VCaP (cell line): ENCODE results near the gene HNRNPUL2.

Experiments
- H3K27ac ChIP-seq: fragments of 450-650 bp; 2 replicates; pipeline ENCODE4 v1.5.1; 2017
- CTCF ChIP-seq: fragments of 450-650 bp; conservative IDR thresholded peaks from 2 replicates; pipeline ENCODE4 v1.5.1; 2017; ENCODE audit warnings: mild to moderate bottlenecking, moderate library complexity

HNRNPUL2 gene

DNA sequence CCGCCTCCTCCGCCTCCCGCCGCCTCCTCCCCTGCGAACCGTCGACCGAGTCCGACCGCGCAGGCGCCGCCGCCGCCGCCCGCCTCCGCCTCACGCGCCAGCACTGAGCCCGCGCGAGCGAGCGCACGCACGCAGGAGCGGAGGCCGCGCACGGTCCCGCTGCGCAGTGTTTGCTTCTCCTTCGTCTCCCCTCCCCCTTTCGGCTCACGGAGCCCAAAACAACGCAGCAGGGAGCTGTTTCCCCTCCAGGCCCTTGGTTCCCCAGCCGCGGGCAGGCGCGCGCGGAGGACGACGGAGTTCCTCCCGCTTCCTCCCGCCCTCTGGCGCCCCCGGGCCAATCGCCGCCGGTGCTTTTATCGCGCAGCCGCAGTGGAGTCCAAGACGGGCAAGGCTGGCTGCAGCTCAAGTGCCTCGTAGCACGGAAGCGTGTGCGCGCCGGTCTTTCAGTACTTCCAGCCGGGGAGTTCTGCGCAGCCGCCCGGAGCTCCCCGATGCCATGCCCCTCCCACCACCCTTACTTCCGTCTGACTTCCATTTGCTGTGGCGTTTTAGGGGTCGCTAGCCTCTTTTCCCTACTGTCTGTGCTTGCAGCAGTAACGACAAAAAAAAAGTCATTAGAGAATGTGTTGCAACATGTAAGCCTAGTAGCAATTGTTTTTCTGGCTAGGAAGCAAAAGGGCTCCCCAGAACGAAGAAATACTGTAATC is at the start of gene HNRNPUL2:
Gene HNRNPUL2 (minus strand): TSS at position 293 of the 707 bp plus-strand sequence. CDS start 301 bp downstream, outside the sequence.
- no peak for TF ChIP-seq CTCF
- peak within 1 kb of the TSS; percentile 97 for H3K27ac ChIP-seq

GRCh38 chr11:62775646-62776045 is 48.4 kb upstream of the HNRNPUL2 start:
- no peak for TF ChIP-seq CTCF
- H3K27ac ChIP-seq, result no peak overlapping the region

DNA sequence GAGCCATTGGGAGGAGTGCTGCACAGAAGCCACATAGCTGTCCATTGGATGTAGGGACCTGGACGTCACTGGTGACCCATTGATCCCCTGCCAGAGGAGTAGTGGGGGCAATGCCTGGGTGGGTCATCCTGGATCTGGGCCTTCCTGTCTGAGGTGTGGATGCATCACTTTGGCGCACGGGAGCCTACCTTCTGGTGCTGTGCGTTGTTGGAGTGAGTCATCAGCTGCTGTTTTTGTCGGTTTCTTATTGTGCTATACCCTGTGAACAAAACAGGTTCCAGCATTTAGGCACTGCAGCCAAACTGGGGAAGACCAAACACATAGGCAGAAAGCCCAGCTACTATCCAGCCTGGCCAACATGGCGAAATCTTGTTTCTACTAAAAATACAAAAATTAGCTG is 47.1 kb upstream of the HNRNPUL2 start:
- no peak for TF ChIP-seq CTCF
- H3K27ac ChIP-seq, result no peak overlapping the region

DNA sequence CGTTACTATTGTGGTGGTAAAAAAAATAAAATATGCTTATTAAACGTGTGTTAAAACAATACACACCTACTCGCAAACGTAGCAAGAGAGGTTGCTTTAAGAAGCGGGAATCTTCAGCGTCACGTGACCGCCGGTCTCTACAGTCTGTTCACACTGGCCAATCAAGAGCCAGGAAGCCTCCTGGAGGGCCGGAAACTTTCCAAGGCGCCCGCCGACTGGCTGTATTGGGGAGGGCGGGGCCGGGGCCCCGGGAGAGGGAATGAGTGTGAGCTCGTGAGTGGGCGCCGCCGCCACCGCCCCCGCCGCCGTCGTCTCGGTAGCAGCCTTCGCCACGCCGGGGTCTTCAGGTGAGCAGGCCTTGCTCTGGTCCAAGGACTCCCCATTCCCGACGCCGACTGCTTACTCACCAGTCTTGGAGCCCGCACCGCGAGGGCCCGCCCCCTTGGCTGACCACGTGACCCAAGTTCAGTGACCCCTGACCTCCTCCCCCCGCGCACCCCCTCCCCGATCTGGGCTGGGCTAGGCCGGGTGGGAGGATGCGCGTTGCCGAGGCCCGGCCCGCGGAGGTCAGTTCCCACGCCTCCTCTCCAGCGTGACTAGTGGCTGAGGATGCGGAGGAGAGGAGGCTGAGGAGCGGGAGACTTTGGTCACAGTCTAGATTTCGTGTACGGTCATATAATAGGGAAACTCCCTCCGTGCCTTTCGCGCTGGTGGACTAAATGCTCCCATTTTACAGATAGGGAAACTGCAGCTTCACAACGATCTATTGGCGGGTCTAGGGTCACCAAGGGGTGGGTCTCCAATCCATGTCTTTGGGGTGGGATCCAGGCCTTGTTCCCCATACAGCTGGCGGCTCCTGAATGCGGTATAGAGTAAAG is 44.1 kb upstream of the HNRNPUL2 start, which contains the start of gene TAF6L:
Gene TAF6L (plus strand): TSS at position 253 of the 878 bp plus-strand sequence. CDS start 4,388 bp downstream, outside the sequence.
- TF ChIP-seq CTCF, result no peak
- peak within 1 kb of the TSS; percentile 84 for H3K27ac ChIP-seq

DNA sequence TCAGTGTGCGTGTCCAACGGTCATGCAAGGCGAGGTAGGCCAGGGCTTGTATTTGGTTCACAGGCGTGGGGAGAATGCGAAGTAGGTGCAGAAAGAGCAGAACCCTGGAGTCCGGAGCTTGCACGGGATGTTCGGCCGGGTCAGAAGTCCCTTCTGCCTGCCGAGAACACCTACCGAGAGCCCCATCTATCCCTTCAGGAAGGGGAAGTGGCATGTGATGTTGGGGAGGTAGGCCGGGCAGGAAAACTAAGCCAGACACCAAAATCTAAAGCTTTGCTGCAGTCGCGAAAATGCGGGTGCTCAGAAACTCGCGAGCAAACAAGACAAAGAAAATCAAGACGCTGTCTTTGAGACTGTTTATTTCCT is 43.5 kb upstream of the HNRNPUL2 start:
- no peak for TF ChIP-seq CTCF

DNA sequence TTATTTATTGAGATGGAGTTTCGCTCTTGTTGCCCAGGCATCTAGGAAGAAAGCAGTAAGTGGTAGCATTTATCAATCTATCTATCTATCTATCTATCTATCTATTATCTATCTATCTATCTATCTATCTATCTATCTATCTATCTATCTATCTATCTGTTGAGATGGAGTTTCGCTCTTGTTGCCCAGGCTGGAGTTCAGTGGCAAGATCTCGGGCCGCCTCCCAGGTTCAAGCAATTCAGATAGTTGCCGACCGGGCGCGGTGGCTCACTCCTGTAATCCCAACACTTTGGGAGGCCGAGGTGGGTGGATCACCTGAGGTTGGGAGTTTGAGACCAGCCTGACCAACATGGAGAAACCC is 33.6 kb upstream of the HNRNPUL2 start:
- H3K27ac ChIP-seq, result peak overlapping the region; percentile 82

More for the DNA sequence above, 43.5 kb upstream of the HNRNPUL2 start:
- H3K27ac ChIP-seq, result peak overlapping the region; percentile 84

DNA sequence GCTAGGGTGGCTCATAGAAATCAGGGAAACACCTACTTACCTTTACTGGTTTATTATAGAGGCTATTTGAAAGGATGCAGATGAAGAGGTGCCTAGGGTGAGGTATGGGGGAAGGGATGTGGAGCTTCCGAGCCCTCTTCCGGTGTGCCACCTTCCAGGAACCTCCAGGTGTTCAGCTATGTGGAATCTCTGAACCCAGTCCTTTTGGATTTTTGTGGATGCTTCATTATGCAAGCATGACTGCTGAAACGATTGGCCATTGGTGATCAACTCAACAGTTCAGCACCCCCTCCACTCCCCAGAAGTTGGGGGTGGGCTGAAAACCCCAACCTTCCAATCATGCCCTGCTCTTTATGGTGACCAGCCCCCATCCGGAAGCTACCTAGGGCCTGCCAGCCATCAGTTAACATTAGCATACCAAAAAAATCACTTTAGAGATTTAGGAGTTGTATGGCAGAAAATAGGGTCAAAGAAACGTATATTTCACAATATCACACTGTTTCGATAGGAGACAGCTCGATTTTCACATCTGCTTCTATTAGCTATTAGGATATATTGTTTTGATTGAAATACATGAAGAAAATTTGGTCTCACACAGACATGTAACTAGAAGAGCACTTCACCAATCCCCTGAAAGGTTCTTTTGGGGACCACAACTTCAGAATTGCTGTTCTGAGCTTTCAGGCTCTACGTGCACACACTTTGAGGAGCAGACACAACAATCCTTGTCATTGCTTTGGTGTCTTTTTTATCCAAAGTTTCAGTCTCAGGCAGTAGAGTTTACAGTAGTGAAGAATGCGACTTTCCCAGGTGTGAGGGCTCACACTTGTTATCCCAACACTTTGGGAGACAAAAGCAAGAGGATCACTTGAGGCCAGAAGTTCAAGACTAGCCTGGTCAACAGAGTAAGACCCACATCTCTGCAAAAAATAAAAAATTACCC is 30.9 kb upstream of the HNRNPUL2 start:
- no peak overlapping the region for H3K27ac ChIP-seq
- no peak for TF ChIP-seq CTCF
